ENCODE results near the gene CHRNB4.

- TF ChIP-seq CTCF (IDR thresholded peaks at IDR 0.05) (no peak), POLR2A (IDR thresholded peaks at IDR 0.05) (no peak), EP300 (IDR thresholded peaks at IDR 0.05) (no peak)
Measured at GRCh38 chr15:78626381-78626995, 14.5 kb downstream of the CHRNB4 start.
